GM12878 (cell line): Measurements from ENCODE around the gene HYCC2. TPM values are rescaled to one million over a fixed set of nuclear protein-coding genes. Genes with fewer than 3 reads are reported as not detected.

Experiments
- ATAC-seq: fragments of 200-7000 bp; cut with Tn5 transposase; 3 replicates; pipeline ENCODE4 v1.9.1; 2020; ENCODE audit warnings: mild to moderate bottlenecking, moderate library complexity
- BruUV-seq: library from RNA; stranded (reverse); fragments of 400-500 nt; replicated peaks from 2 replicates; lab custom pipeline; 2021; lab: Mats Ljungman, UMichigan
- CTCF ChIA-PET: fragments of 300-600 bp; sonication (Branson Sonifier 250); formaldehyde crosslinking; extraction: SDS; loops from one replicate; lab custom pipeline; 2021; ENCODE audit warnings: inconsistent platforms; lab: Yijun Ruan, JAX
- POLR2A ChIA-PET: fragments of 350-600 bp; formaldehyde crosslinking; extraction: SDS; loops from one replicate; lab custom pipeline; 2021; ENCODE audit warnings: inconsistent platforms; lab: Charles Lee
- RAD21 ChIA-PET: fragments of 300-600 bp; sonication (Branson Sonifier 250); formaldehyde crosslinking; loops from one replicate; lab custom pipeline; 2023; ENCODE audit warnings: antibody characterized with exemption; ENCODE audit not compliant: unreplicated experiment; lab: Charles Lee
- SMC1A ChIA-PET: fragments of 300-600 bp; sonication (Branson Sonifier 250); formaldehyde crosslinking; loops from one replicate; lab custom pipeline; 2023; ENCODE audit not compliant: unreplicated experiment, uncharacterized antibody; lab: Charles Lee
- DNase-seq: peaks from one replicate; pipeline ENCODE4 v3.0.0-alpha.2; 2011; ENCODE audit warnings: low read depth, low spot score
- FAIRE-seq: peaks from 3 replicates; lab custom pipeline; 2011; peaks lifted over from hg19 to GRCh38; lab: Jason Lieb, UNC
- H2AFZ ChIP-seq: 2 replicates; pipeline ENCODE4 v1.6.0; 2011; ENCODE audit warnings: low read depth, low read length, control low read depth; ENCODE audit not compliant: control insufficient read depth
- H3K27ac ChIP-seq: 2 replicates; pipeline ENCODE4 v1.5.1; 2011; ENCODE audit warnings: control low read depth; ENCODE audit not compliant: control insufficient read depth, insufficient read depth
- H3K27me3 ChIP-seq, 2 experiments: replicated peaks in 1 of 2; 2 replicates each; pipeline versions ENCODE4 v1.6.0 to v1.6.1; 2011; ENCODE audit warnings: low read length in 1 of 2; ENCODE audit not compliant: control insufficient read depth in 2 of 2, insufficient read depth in 2 of 2
- H3K36me3 ChIP-seq, 2 experiments: 2 replicates each; pipeline ENCODE4 v1.5.1; 2011; ENCODE audit warnings: low read length in 1 of 2; ENCODE audit not compliant: control insufficient read depth in 2 of 2, insufficient read depth in 2 of 2
- H3K4me1 ChIP-seq: 2 replicates; pipeline ENCODE4 v1.6.1; 2011; ENCODE audit warnings: mild to moderate bottlenecking, low read length, moderate library complexity, mixed read lengths; ENCODE audit not compliant: control insufficient read depth, insufficient read depth
- H3K4me2 ChIP-seq: 2 replicates; pipeline ENCODE4 v1.6.0; 2011; ENCODE audit warnings: control low read depth; ENCODE audit not compliant: control insufficient read depth, insufficient read depth
- H3K4me3 ChIP-seq: fragments of 200-600 bp; sonication (generic); 2 replicates; pipeline ENCODE4 v1.5.1; 2016
- H3K79me2 ChIP-seq: 2 replicates; pipeline ENCODE4 v1.6.0; 2011; ENCODE audit warnings: low read length; ENCODE audit not compliant: control insufficient read depth, insufficient read depth
- H3K9ac ChIP-seq: 2 replicates; pipeline ENCODE4 v1.8.0; 2011; ENCODE audit warnings: low read length, control low read depth, mixed read lengths; ENCODE audit not compliant: control insufficient read depth, insufficient read depth
- H3K9me3 ChIP-seq: replicated peaks from 3 replicates; pipeline ENCODE4 v1.5.1; 2011; ENCODE audit warnings: mild to moderate bottlenecking, low read length; ENCODE audit not compliant: control insufficient read depth, insufficient read depth
- H4K20me1 ChIP-seq: 2 replicates; pipeline ENCODE4 v1.6.0; 2011; ENCODE audit not compliant: control insufficient read depth, insufficient read depth
- BHLHE40 ChIP-seq, 2 experiments: fragments of 450-650 bp in 1 of 2; IDR thresholded peaks; 2 replicates each; pipeline ENCODE4 v1.6.1; 2011 to 2017; ENCODE audit warnings: low read depth in 2 of 2, borderline replicate concordance in 1 of 2, improper control_type of control experiment in 1 of 2, low read length in 1 of 2, mild to moderate bottlenecking in 1 of 2
- CUX1 ChIP-seq: IDR thresholded peaks from 2 replicates; pipeline ENCODE4 v1.6.1; 2012; ENCODE audit warnings: improper control_type of control experiment, low read depth, low read length; ENCODE audit not compliant: insufficient replicate concordance
- MXI1 ChIP-seq: fragments of 150-350 bp; IDR thresholded peaks from 2 replicates; pipeline ENCODE4 v1.6.1; 2011; ENCODE audit warnings: low read depth, mild to moderate bottlenecking, inconsistent platforms, low read length, improper control_type of control experiment
- MYB ChIP-seq: fragments of 150-350 bp; IDR thresholded peaks from 2 replicates; pipeline ENCODE4 v1.6.1; 2014; ENCODE audit warnings: mild to moderate bottlenecking, low read depth, low read length, borderline replicate concordance
- NR2F1 ChIP-seq: fragments of 450-650 bp; conservative IDR thresholded peaks from 2 replicates; pipeline ENCODE4 v1.6.1; 2017; ENCODE audit warnings: mild to moderate bottlenecking
- PAX8 ChIP-seq: fragments of 450-650 bp; IDR thresholded peaks from 2 replicates; pipeline ENCODE4 v1.6.1; 2017; ENCODE audit warnings: mild to moderate bottlenecking, moderate library complexity
- RAD51 ChIP-seq: fragments of 450-650 bp; IDR thresholded peaks from 2 replicates; pipeline ENCODE4 v1.6.1; 2016; ENCODE audit warnings: moderate library complexity, mild to moderate bottlenecking, inconsistent platforms
- RFX5 ChIP-seq: IDR thresholded peaks from 2 replicates; pipeline ENCODE4 v1.6.1; 2011; ENCODE audit warnings: low read depth, low read length, improper control_type of control experiment
- SP1 ChIP-seq: IDR thresholded peaks from one replicate; pipeline ENCODE4 v1.6.1; 2011; ENCODE audit warnings: low read depth, low read length
- TAF1 ChIP-seq: IDR thresholded peaks from 2 replicates; pipeline ENCODE4 v1.6.1; 2011; ENCODE audit warnings: mild to moderate bottlenecking, low read depth, low read length, borderline replicate concordance
- TARDBP ChIP-seq: IDR thresholded peaks from 2 replicates; pipeline ENCODE4 v1.6.1; 2016; ENCODE audit warnings: borderline replicate concordance
- WGBS: methylation state at CpG from one replicate; pipeline ENCODE4 v1.1.6; 2016; ENCODE audit warnings: low lambda C conversion rate; ENCODE audit not compliant: insufficient replicate concordance, insufficient coverage; ENCODE audit errors: missing lambda C conversion rate; 5-methylcytosine and 5-hydroxymethylcytosine counted together
- in situ Hi-C: fragments of 300-500 bp; cut with MboI; formaldehyde crosslinking; loops from 9 replicates; pipeline ENCODE4 v1.14.3; 2018; ENCODE audit warnings: mixed read lengths
- intact Hi-C: fragments of 100-400 bp; cut with micrococcal nuclease; formaldehyde crosslinking; loops from one replicate; pipeline ENCODE4 v1.14.2; 2022; ENCODE audit not compliant: unreplicated experiment
- polyA plus RNA-seq, 11 experiments: library from polyadenylated mRNA; depleted of rRNA in 4 of 11; unstranded in 6 of 11; stranded (reverse) in 5 of 11; fragments of >200 nt; fragmentation: Nextera tagmentation in 4 of 11; fragmentation: Illumina TruSeq in 1 of 11; extraction: Ambion mirVana in 4 of 11; extraction: Trizol in 1 of 11; gene quantifications; 1 replicate in 1 of 11; 2 replicates in 10 of 11; pipeline versions ENCODE4 v1.2.1 to v1.2.3, GENCODE V29; 2011 to 2016; ENCODE audit warnings: inconsistent platforms in 2 of 11, missing spikeins in 2 of 11, low read depth in 1 of 11
- total RNA-seq, 4 experiments: library from RNA; depleted of rRNA in 3 of 4; stranded (reverse); fragments of >200 nt in 3 of 4; fragmentation: Illumina TruSeq in 1 of 4; extraction: Trizol in 1 of 4; gene quantifications; 2 replicates each; pipeline versions ENCODE4 v1.2.1 to v1.2.3, GENCODE V29; 2013 to 2021

HYCC2 gene
- total and polyA plus RNA-seq, 10 of the 15 experiments (the other 5 are each of a cell fraction or from before 2014, with no cell fraction given): 3.4 to 17.4 (median 8.0) TPM

- TF ChIP-seq BHLHE40 (IDR thresholded peaks at IDR 0.05; ENCODE audit: borderline replicate concordance in 1 of 2, low read depth in 2 of 2, low read length in 1 of 2): no peak
- no peak for TF ChIP-seq MXI1
These were observed 22.1 kb upstream of the HYCC2 start (continued) for GRCh38 chr2:201093573-201093972.

GRCh38 chr2:201090574-201090973 lies 19.1 kb upstream of the HYCC2 start:
- no peak for FAIRE-seq
- Histone ChIP-seq H3K79me2 (no peaks in the 10 kb centered on the region), H3K9ac (no peak overlapping the region), H3K36me3 (no peaks in the 10 kb centered on the region; a peak in 1 of 4 replicates), H3K9me3 (no peaks in the 10 kb centered on the region), H2AFZ (no peak overlapping the region), H3K27me3 (no peaks in the 10 kb centered on the region), H4K20me1 (no peaks in the 10 kb centered on the region), H3K4me2 (no peak overlapping the region), H3K4me3 (no peak overlapping the region), H3K4me1 (no peaks in the 10 kb centered on the region), H3K27ac (no peak overlapping the region)
- ChIA-PET SMC1A (no interaction called here), CTCF (interaction anchor here (0.9 to 2.7 kb wide), 3 partner anchors 21 to 87 kb away, joined by 4 to 6 read pairs (median 4); no protein-coding TSS in a partner anchor), POLR2A (interaction anchor here (0.6 to 0.7 kb wide), 2 partner anchors 125 to 229 kb away, joined by 3 to 7 read pairs; no protein-coding TSS in a partner anchor), RAD21 (no interaction called here)
- ATAC-seq: no peak
- TF ChIP-seq CUX1 (no peak), TAF1 (no peak), RFX5 (no peak), RAD51 (no peak), TARDBP (no peak), PAX8 (no peak), SP1 (no peak), MYB (no peak), NR2F1 (no peak)
- no peak for DNase-seq
- 80% methylated on average over 4 of the region's 4 CpGs for WGBS
- BruUV-seq: no TSS peak
- intact Hi-C loops (no loop called here), in situ Hi-C loops (no loop called here)
